ENCODE results near the gene OPTC.
"Not testable (repeated sequence)": the region's sequence is repeated elsewhere in the genome, so short reads cannot be mapped to it uniquely, and the experiment has no call there.

Gene OPTC, protein sequence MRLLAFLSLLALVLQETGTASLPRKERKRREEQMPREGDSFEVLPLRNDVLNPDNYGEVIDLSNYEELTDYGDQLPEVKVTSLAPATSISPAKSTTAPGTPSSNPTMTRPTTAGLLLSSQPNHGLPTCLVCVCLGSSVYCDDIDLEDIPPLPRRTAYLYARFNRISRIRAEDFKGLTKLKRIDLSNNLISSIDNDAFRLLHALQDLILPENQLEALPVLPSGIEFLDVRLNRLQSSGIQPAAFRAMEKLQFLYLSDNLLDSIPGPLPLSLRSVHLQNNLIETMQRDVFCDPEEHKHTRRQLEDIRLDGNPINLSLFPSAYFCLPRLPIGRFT
- 0 reads per million in 4 experiments for total RNA-seq

DNA sequence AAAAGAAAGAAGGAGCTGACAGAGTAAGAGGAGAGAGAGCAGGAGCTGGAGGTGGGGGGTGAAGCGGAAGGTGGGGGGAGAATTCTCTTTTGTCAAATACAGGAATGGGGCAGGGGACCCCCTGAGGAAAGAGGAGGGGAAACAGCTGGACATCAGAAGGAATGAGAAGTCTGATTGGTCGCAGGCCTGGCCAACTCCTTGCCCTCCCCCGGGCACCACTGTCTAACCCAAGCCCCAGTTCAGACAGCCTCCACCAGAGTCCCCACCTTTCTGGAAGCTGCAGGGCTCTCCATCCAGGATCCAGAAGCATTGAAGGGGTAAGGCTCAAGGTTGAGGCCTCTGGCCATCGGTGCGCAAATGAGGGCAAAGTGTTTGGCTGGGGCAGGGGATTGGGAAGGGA, at the start of gene OPTC:
Gene OPTC (plus strand): TSS at position 253 of the 400 bp plus-strand sequence. CDS start 1,853 bp downstream, outside the sequence.
- DNase-seq = no peak

DNA sequence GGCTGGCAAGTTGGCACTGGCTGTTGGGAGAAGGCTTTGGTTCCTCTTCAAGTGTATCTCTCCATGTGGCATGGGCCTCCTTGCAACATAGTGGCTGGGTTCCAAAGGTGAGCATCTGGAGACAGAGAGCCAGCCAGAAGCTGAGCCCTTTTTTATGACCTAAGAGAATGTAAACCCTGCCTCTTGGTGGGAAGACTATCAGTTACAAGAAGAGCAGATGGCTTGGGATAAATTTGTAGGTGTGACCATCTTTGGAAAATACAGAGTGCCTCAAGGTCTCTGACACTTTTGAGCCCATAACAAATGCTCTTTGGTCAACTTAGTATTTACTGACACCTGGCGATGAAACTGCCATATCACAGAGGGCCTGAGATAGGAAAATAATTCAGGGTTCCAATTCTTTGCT, 49.8 kb upstream of the OPTC start:
- DNase-seq = no peak

DNA sequence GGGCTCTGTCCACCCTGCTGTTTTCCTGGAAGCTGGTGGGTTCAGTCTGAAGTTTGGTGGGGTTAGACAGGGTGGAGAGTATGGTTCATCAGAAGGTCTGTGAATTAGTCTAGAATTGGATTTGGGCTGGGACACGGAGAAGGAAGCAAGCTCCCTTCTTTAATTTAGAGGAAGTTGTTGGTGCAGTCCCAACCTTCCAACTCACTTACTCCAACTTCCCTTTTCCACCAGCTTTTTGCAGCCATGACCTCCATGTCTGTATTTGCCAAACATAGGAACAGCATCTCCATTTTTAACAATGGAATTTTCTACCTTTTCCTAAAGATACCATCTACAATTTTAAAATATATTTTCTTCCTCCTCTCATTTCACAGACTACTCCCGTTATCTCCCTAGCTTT, 46.8 kb upstream of the OPTC start:
- DNase-seq = no peak

DNA sequence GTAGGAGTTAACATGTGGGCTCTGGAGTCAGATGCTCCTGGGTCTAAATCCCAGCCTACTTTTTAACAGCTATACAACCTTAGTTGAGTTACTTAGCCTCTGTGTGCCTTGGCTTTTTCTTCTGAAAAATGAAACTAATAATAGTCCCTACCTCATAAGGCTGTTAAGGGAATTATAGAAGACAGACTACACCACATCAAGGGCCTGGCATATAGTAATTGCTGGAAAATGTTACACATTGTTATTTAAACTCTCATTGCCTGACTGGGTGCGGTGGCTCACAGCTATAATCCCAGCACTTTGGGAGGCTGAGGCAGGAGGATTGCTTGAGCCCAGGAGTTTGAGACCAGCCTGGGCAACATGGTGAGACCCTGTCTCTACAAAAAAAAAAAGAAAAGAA, 46.4 kb upstream of the OPTC start:
- DNase-seq = not testable (repeated sequence)

DNA sequence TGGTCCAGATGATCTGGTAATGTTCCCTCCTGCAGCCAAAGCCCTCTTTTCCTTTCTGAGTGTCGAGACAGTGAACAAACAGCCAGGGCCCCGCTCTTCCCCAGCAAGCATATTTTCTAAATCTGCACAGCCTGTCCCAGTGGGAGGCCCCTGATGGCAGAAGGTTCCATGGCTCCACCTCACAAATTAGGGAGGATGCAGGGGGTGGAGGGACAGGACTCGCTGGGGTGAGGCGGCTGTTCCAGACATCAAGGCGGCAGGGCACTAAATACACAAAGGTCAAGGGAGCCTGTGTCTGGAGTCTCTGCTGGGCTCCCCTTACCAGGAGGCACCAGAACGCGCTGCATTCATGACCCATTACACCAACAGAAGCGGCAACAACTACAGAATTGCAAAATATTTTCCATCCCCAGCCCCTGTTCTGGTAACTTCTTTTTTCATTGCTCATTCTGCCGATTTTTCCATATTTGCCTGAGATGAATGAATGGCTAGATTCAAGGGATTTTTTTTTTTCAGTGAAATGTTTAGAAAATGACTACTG, 45.4 kb upstream of the OPTC start:
- no peak for DNase-seq

DNA sequence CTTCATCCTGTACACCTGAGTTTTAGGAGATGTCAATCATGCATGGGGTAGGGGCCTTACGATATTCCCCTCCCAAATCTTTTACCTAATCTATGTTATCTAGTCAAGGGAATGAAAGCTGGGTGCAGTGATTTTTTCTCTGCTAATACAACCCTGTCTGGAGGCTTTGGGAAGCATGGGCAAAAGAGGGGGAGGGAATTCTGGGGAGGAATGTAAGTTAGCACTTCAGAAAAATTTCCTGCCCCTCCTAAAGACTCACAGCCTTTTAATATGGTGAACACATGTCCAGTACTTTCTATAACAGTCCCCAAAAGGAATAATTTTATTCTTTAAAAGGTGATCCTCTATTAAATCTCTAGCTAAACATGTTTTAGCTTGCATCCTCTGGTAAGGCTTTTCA, 44.0 kb upstream of the OPTC start:
- no peak for DNase-seq

DNA sequence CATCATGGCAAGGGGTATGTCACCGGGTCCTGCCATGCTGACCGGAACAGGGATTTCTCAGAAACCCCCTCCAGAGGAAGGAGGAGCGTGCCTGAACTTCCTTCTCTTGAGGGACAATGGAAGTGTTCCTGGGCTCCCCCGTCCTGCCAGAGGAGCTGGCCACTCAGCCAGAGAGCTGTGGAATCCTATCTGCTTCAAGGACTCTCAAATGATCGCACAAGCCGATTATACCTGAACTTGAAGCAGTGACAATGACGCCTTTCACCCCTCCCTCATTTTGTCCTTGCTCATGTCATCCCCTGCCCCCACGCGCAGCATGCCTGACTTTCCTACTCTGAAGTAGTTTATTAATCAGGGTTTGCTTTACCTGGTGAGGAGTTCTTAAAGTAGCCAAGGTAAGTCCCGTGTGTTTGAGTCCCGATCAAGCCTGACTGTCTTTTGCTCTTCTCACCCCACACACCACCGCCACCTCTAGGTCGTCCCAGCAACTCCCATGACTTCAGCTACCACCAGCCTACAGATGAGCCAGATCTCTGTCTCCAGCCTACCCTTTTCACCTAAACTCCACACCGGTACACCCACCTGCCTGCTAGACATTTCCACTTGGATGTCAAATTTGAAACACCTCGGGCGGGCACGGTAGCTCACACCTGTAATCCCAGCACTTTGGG, 43.3 kb upstream of the OPTC start:
- DNase-seq = no peak

DNA sequence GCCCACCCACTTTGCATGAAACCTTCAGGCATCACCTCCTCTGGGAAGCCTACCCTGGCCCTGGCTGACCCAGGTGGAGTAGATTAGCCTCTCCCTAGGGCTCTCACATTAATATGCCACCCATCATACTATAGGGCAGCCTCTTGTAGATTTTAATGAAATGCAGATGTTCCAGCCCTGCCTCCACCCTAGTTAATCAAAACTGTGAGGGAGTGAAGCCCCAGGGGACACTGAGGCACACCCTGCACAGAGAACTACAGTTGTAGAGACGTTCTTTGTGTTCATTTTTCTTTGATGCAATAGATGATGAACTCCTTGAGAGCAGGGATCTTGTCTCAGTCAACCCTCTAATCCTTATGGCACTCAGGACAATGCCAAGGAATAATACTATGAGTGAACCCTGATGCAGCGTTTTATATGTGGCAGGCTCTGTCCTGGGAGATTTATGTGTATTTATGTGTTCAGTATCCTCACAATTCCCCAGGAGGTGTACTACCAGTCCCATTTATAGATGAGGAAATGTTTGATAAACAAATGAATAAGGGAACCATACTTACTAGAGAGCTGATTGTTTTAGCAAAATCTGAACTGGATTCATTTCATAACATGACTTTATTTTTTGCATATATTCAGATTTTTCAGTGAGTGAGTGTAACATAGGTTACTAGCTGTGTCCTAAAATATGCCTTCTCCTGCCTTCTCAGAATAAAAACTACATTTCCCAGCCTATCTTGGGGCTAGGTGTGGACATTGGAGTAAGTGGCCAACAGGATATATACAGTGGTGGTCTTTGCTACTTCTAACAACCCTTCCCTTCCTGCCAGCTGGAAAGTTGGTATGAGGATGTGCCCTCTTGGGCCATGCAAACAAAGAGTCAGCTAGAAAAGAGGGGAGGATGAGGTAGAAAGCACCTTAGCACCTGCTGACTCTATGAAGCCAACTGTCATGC, 41.8 kb upstream of the OPTC start:
- DNase-seq = no peak

DNA sequence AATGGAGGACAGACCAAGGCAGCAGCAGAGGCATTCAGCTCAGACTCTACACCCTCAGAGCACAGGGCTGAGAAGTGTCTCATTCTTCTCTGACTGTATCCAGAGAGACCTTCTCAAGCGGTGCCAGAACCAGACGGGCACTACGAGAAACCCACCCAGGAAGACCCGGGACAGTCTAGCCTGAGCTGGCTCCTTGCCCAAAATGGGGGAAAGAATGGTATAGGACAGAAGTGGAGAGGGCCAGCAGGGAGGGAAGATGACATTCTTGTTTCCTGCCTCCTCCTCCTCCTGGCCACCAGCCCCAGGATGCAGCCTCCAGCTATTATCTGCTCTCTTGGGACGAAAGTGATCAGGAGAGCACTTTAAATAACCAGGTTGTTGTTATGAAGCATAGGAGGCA, 40.9 kb upstream of the OPTC start:
- no peak for DNase-seq

DNA sequence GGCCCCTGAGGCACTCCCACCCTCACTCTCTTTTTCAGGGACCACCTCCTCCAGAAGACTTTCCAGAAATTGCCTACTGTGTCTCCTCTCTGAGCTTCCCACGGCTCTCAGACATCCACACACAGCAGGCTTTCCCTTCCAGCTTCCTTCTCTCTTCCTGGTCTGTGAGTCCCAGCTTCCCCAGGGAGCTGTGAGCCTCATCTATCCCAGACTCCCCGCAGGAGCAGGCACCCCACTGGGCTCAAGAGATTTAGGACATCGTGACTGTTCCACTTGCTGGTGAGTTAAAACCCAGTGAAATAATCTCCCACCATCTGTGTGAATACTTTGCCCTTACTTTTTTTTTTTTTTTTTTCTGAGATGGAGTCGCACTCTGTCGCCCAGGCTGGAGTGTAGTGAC, 40.3 kb upstream of the OPTC start:
- DNase-seq = no peak

DNA sequence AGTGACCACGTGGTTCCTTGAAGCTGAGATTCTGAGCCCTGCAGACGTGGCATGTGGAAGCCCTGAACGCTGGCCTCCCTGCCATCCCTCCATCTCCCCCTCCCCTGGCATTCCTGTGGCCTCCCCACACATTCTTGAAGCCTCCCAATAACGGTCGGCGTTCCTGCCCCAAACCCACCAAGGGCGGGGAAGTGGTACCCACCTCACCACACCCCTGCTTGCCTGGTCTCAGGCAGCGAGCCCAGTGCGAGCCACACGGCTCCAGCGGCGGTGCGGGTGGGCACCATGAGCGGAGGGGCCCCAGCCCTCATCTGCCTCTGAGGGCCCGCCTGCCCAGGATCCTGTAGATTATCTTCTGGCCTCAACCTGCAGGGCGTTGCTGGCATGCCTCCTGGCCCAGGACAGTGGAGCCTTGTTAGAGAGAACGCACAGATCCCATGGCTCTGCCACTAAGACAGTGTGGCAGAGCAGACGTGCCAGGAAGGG, 38.9 kb upstream of the OPTC start:
- DNase-seq = no peak

DNA sequence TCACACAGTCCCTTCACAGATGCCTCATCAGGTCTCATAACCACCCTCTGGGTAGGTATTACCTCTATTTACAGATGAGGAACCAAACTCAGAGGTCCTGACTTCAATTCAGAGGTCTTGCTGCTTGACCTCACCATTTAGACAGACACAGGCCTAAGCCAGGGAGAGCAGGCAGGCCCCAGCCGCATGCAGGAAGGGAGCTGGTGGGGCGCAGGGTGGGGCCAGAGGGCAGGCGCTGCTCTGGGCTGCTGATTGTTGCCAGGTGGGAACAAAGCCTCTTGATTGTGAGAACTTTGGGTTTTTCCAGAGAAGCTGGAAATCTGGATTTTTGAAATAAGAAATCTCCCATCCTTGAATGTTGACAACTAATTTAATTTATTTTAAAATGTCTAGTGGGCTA, 38.2 kb upstream of the OPTC start:
- no peak for DNase-seq

DNA sequence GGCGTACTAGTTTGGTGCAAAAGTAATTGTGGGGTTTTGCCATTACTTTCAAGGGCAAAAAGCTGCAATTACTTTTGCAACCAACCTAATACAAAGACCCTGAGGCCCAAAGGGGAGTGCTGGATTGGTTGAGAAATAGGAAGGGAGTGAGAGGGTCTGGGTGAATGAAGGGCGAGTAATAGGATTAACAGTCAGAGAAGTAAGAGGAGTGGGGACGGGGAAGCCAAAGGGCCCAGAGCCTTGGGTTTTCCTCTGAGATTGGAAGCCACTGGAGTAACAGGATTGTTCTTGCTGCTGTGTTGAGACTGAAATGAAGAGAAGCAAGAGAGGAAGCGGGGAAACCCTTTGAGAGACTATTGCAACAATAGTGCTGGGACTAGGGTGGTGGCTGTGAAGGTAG, 37.4 kb upstream of the OPTC start:
- DNase-seq = no peak

DNA sequence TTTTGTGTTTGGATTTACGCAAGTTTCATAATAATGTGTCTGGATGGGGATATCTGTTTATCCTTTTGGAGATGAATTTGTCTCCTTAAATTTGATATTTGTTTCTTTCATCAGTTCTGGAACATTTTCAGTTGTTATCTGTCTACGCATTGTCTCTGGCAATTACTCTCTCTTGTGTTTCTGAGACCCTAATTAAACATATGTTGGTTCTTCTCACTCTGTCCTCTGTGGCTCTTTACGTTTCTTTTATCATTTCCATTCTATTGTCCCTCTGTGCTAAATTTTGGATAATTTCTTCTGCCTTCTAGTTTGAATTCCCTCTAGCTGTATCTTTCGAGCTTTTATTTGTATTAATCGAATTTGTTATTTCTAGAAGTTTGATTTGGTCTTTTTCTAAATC, 35.9 kb upstream of the OPTC start:
- DNase-seq = no peak

DNA sequence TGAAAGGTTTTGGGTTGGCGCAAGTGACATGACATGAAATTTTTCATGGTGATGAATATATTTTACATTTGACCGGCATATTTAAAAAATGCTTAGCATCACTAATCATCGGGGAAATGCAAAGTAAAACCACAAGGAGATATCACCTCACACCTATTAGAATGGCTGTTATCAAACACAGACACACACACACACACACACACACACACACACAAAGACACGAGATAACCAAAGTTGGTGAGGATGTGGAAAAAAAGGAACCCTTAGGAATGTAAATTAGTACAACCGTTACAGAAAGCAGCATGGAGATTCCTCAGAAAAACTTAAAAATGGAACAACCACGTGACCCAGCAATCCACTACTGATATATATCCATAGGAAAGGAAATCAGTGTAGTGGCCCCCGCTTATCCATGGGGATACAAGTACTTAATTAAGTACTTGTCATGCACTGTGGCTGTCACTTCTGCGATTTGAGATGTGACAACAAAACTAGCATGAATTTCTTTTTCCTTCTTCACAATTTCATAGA, 34.2 kb upstream of the OPTC start:
- no peak for DNase-seq

DNA sequence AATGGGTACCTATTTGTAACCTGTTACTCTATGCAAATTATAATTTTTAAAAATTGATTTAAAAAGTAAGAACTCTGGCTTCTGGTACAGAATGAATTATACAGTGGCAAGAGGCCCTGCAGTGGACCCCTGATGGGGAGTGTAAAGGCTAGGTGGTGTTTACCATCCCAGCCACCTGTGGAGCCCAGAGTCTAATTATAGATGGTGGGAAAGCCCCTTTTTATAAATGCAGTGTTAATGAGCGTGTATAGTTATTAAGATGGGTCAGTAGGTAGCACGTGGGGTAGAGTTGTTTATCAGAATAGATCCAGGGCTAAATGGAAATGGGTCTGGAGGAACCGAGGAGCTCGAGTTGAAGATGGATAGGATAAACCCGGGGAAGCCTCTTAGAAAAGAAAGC, 32.2 kb upstream of the OPTC start:
- DNase-seq = no peak

DNA sequence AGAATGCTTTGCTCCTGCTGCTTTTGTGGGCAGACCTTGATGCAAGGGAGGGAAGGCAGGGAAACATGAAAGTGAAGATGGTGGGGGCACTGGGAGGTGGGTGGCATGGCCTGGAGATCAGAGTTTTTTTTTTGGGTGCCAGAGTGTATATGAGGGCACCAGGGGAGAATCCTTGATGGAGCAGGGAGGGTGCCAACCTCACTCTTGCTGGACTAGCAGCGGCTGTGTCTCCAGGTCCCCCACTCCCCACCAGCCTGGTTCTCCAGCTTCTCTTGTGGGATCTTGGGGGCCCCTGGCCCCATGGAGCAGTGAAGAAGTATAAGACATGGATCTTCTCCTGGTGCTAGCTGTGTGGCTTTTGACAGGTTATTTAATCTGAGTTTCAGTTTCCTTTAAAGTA, 31.8 kb upstream of the OPTC start:
- no peak for DNase-seq

DNA sequence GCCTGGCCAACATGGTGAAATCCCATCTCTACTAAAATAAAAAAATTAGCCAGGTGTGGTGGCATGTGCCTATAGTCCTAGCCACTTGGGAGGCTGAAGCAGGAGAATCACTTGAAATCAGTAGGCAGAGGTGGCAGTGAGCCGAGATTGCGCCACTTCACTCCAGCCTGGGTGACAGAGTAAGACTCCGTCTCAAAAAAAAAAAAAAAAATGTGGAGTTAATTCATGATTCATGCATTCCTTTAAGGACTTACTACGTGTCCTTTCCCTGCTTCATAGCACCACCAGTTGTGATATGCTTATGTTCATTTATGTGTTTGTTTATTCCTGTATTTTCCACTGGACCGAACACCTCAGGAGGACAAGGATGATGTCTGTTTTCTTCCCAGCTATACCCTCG, 31.1 kb upstream of the OPTC start:
- DNase-seq = no peak

DNA sequence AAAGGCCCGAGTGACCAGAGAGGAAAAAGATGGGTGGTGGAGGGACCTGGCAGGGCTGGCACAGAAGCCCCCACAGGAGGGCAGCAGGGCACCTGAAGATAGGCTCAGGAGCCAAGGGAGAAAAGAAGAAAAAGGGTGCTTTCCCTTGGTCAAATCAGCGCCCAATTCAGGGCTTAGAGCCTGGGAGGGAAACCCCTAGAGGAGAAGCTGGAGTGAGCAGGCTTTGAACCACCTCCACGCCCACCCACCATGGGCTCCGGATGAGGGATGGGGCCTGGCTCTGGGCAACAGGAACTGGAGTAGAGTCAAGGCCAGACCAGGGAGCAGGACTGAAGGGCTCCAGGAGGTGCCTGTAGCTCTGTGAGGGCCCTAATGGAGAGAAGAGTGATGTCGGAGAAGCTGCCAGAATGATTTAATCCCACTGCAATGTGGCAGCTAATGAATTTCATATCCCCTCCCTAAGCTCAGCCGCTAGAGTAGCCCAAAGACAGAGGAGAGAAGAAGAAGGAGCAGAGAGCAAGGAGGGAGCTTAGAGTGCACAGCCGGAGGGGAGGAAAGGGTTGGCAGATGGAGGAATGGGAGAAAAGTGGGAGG, 30.4 kb upstream of the OPTC start:
- DNase-seq = no peak

DNA sequence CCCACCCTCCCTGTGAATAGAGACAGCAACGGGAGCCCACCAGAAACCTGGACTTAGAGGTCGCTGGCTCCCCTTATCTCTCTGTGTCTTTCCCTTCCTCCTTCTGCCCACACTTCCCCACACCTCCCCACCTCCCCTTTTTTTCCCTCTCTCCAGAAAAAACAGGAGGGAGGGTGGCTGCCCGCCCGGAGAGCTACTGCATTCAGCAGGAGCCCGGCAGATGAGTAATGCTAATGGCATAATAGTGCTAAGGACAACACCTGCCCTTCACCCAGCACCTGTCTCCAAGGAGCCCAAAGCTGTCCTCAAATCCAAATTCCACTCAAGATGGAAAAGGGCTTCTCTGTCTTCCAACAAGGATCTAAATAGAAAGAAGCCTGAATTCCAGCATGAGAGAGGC, 29.7 kb upstream of the OPTC start:
- no peak for DNase-seq

DNA sequence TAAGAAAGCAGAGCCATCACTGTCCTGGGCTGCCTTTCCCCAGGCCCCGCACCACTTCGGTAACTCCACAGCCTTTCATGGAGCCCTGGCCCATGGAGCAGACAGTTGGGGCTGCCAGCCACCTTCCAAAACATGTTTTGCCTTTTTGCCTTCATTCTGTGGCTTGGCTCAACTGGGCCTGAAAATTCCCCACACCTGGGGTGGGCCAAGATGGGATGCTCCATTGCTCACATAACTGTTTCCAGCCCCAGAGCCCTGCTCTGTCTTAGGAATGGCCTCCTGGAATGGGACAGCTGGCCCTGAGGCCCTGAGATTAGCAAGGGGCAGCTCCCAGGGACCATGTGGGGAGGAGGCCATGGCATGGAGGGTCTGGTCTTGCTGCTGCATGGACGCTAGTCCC, 29.2 kb upstream of the OPTC start:
- DNase-seq = no peak

DNA sequence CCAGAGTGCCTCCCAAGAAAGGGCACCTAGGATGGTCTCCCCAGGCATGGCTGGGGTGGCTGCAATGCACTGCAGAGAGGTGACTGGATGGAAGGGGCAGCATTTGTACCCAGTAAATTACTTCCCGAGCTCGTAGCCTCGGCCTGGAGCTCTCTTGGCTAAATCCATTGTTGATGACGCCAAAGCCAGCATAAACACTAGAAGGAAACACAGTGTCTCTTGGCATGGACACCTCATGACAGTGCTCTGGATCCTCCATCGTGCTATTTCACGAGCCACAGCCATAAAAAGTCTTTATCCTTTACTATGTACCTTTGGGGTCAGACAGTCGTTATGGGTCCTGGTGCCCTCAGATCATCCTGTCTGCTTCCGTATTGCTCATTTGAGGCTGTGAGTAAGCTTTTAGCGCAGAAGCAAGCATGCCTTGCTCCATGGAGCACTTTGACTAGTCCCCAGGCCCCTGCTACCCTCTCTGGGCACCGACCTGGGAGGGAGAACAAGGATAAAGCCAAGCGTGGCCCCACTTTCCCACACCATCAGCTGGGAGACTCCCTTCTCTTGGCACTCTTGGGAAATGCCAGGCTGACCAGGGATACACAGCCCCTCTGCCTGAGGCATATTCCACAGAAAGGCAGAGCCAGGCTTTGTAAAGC, 28.7 kb upstream of the OPTC start:
- no peak for DNase-seq
